Epithelial cell of proximal tubule (primary cell): Measurements from ENCODE around the gene HNRNPA1L2. TPM values are rescaled to one million over a fixed set of nuclear protein-coding genes. Genes with fewer than 3 reads are reported as not detected.

Experiments
- total RNA-seq: library from RNA; depleted of rRNA; stranded (reverse); fragments of >200 nt; gene quantifications from 2 replicates; pipeline ENCODE4 v1.2.3, GENCODE V29; 2015

HNRNPA1L2 gene
- total RNA-seq, 1 donor from 2014 or later, result 7.5 TPM

Other genes with a start within 250 kb of the HNRNPA1L2 start
- 10.2 and 19.2 TPM in 2 replicates for gene THSD1, start 236.3 kb upstream of the HNRNPA1L2 start, total RNA-seq
- gene VPS36, start 191.8 kb upstream of the HNRNPA1L2 start, total RNA-seq, result 15.8 and 26.8 TPM in 2 replicates
- 53.6 and 68.9 TPM in 2 replicates for gene CKAP2, start 187.0 kb upstream of the HNRNPA1L2 start, total RNA-seq
- 53.0 and 61.4 TPM in 2 replicates for gene SUGT1, start 10.4 kb downstream of the HNRNPA1L2 start, total RNA-seq
- gene CNMD, start 97.4 kb downstream of the HNRNPA1L2 start, total RNA-seq, result 2.6 TPM in 1 of 2 replicates, not detected in the other
- 2.0 TPM in 1 of 2 replicates, not detected in the other for gene PCDH8, start 206.2 kb downstream of the HNRNPA1L2 start, total RNA-seq